WI38 (cell line): Measurements from ENCODE around the gene HMCES.
"Not testable (repeated sequence)": the region's sequence is repeated elsewhere in the genome, so short reads cannot be mapped to it uniquely, and the experiment has no call there.

Source experiments
- H3K4me3 ChIP-seq: 2 replicates; pipeline ENCODE4 v1.5.1; 2011; ENCODE audit warnings: low read depth, mild to moderate bottlenecking, control low read depth, low read length
- CTCF ChIP-seq: IDR thresholded peaks from 2 replicates; pipeline ENCODE4 v1.5.1; 2012; ENCODE audit warnings: low read depth, mild to moderate bottlenecking, control low read depth, low read length

Gene HMCES

GRCh38 chr3:129259612-129260477 is 18.8 kb upstream of the HMCES start:
- TF ChIP-seq CTCF = no peak
- H3K4me3 ChIP-seq = no peak overlapping the region

GRCh38 chr3:129260606-129261005 is 18.1 kb upstream of the HMCES start:
- H3K4me3 ChIP-seq = no peak overlapping the region
- no peak for TF ChIP-seq CTCF

- no peak overlapping the region for H3K4me3 ChIP-seq
- no peak for TF ChIP-seq CTCF
These were observed 16.8 kb upstream of the HMCES start for GRCh38 chr3:129261894-129262293.

GRCh38 chr3:129263161-129263910 is 15.3 kb upstream of the HMCES start:
- no peak for TF ChIP-seq CTCF
- H3K4me3 ChIP-seq = no peak overlapping the region

GRCh38 chr3:129264994-129265393 is 13.7 kb upstream of the HMCES start:
- not testable (repeated sequence) for H3K4me3 ChIP-seq

GRCh38 chr3:129266651-129267050 is 12.0 kb upstream of the HMCES start:
- H3K4me3 ChIP-seq = no peak overlapping the region
- TF ChIP-seq CTCF = no peak

- TF ChIP-seq CTCF = no peak
- H3K4me3 ChIP-seq = no peak overlapping the region
These were observed 10.3 kb upstream of the HMCES start for GRCh38 chr3:129268396-129268795.
